GM13977 (cell line): ENCODE measurements around the gene CAMTA1.

ENCODE experiments used
- DNase-seq: peaks from one replicate; pipeline ENCODE4 v3.0.0; 2012; ENCODE audit warnings: low spot score
- in situ Hi-C: fragments of 300-500 bp; cut with MboI; formaldehyde crosslinking; loops from one replicate; pipeline ENCODE4 v1.12.0; 2022; ENCODE audit warnings: low sequenced_read_pairs, low pct_unique_long_range_greater_than_20kb, mixed read lengths, inconsistent platforms; ENCODE audit not compliant: unreplicated experiment
- TF ChIP-seq, protein P1 (sequence below): IDR thresholded peaks from 2 replicates; pipeline ENCODE4 v1.5.1; 2012; ENCODE audit warnings: mild to moderate bottlenecking, control low read depth; ENCODE audit not compliant: insufficient read depth; ENCODE audit errors: extremely low read depth, missing control alignments

Gene CAMTA1

DNA sequence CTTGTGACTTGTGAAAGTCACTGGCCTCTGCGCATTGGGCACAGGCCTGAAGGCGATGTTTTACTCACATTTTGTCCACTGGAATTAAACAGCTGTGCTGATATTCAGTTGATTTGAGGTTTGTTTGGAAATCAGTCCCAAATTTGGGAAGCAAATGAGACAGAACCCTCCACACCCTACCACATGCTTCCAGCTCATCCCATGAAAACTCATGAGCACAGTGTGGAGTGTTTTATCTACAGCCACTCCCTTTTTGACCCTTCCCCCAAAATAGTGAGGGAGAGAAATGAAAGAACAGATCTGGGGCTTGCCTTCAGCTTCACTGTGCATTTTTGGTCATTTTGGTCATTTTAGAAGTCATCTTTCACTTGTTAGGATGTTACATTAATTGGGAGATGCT is 101.3 kb downstream of the CAMTA1 start:
- TF ChIP-seq, protein P1, sequence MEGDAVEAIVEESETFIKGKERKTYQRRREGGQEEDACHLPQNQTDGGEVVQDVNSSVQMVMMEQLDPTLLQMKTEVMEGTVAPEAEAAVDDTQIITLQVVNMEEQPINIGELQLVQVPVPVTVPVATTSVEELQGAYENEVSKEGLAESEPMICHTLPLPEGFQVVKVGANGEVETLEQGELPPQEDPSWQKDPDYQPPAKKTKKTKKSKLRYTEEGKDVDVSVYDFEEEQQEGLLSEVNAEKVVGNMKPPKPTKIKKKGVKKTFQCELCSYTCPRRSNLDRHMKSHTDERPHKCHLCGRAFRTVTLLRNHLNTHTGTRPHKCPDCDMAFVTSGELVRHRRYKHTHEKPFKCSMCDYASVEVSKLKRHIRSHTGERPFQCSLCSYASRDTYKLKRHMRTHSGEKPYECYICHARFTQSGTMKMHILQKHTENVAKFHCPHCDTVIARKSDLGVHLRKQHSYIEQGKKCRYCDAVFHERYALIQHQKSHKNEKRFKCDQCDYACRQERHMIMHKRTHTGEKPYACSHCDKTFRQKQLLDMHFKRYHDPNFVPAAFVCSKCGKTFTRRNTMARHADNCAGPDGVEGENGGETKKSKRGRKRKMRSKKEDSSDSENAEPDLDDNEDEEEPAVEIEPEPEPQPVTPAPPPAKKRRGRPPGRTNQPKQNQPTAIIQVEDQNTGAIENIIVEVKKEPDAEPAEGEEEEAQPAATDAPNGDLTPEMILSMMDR, result no peak
- no peak for DNase-seq
- in situ Hi-C loops, result no loop called here

DNA sequence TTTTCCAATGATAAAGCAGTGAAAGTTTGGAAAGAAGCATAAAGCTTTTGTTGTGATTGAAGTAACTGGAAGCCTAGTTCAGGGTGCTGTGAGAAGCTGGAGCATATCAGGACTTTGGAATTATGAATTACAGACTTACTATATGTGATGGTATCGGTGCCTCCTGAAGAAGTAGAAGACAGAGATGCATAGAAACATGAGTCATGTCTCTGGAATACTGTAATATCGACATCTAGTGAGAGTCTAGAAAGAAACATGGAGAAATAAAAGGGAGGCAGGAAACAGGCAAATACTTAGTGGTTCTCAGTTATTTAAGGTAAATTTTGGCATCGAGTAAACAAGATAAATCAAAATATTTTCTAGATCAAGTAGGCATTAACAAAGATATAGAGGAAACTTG is 103.0 kb downstream of the CAMTA1 start:
- no peak for DNase-seq
- in situ Hi-C loops, result no loop called here
- TF ChIP-seq, protein P1, result no peak

DNA sequence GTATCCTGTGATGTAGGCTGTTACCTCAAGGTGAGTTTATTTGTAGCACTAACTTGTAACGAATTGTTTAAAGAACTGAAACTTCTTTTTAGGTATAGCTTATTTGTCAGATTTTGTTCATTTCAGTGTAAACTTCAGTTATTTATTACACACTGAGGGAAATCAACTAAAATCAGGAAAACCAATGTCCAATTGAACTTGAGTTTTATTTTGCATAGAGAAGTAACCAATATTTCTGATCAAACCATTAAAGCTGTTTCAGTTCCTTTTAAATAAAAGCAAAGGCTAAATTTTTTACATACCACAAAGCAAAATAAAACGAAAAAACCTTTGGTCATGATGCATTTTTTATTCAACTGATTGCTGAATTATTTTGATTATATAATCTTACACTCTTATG is 103.6 kb downstream of the CAMTA1 start:
- TF ChIP-seq, protein P1, result no peak
- no peak for DNase-seq
- in situ Hi-C loops, result no loop called here

DNA sequence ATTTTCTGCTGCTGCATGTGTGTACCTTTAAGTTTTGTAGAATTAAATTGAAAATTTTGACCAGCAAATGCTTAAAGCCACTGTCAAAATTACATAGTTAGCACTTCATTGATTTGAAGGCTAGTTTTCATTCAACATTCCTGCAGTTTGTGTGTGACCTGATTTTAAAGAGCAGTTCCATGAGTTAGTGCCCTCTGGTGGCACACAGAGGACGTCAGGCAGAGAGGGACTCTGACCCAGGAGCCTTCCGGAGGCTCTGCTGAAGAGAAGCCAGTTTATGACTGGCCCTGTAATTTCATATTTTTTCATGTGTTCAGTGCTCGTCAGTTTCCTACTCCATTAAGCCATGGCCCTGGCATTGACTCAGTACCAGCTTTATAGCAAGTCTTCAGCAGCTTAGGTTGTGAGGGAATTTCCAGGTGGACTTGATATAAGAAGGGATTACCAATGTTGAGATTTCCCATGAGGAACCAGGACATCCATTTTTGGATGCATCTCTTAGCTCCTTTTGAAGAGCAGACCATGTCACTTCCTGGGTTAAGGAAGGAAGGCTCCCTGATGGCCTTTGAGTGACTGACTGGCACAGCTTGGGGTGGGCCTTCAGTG is 104.7 kb downstream of the CAMTA1 start:
- in situ Hi-C loops, result no loop called here
- DNase-seq, result no peak

DNA sequence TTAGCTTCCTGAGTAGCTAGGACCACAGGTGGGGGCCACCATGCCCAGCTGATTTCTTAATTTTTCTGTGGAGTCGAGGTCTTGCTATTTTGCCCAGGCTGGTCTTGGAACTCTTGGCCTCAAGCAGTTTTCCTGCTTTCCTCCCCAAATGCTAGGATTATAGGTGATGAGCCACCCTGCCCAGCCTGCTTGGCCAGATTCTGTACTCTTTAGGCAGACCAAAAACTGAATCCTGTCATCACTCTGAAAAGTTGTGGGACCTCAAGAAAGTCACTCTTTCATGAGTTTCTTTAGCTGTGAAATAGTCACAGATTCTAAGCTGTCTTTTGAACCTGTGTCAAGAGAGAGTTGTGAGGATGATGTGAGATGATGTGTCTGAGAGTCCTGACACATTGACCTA is 105.4 kb downstream of the CAMTA1 start:
- no peak for DNase-seq
- in situ Hi-C loops, result no loop called here
- TF ChIP-seq, protein P1, result no peak

More for the DNA sequence above, 104.7 kb downstream of the CAMTA1 start:
- TF ChIP-seq, protein P1, result peak; percentile 77

DNA sequence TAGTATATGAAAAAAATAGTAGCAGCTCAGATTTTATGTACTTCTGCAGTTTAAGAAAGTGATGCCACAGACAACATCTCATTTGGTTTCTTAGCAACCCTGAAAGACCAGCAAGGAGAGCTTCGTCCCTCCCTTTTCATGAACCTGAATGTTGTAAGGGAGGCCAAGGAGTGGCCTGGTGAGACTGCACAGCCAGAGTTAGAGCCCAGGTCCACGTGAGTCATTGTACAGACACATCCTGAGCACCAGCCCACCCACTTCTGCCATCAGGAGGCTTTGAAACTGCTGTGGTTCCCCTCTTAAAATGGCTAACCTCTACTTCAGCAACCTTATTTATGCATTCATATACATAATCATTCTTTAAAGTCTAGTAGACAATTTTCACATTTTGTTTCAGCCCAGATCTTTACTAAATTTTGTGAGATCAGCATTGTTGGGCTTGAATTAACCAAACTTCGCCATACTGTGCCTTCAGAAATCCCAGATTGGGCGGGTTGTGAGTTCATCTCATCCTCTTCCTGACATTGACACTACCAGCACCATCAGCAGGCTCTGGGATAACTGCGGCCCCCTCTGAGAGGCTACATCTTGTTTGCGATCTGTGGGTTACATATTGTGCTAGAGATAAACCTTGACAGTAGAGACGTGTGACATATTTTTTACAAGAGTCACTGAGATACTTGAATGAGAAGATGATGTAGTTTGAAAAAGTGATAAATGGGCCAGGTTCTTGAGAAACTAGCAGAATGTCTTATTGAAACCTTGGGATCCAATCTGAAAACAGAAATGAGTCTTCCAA is 106.7 kb downstream of the CAMTA1 start:
- in situ Hi-C loops, result no loop called here
- TF ChIP-seq, protein P1, result no peak
- DNase-seq, result no peak
